Breast epithelium (tissue), 4 donors: ENCODE measurements around the gene RASSF6. TPM values are rescaled to one million over a fixed set of nuclear protein-coding genes. Genes with fewer than 3 reads are reported as not detected.
A peak's percentile ranks its signal among the peaks of the same experiment; 100 is the strongest.

ENCODE experiments used
- DNase-seq, 2 donors: peaks; one replicate each; pipeline ENCODE4 v3.0.0-alpha.2; 2019; ENCODE audit warnings: low spot score in 2 of 2
- H3K27ac ChIP-seq, 2 donors: fragments of 200-600 bp; sonication (generic) in 1 of 2; one replicate each; pipeline ENCODE4 v1.5.1; 2016 to 2019; ENCODE audit warnings: mild to moderate bottlenecking in 1 of 2
- H3K27me3 ChIP-seq, 2 donors: fragments of 200-600 bp; sonication (generic) in 1 of 2; one replicate each; pipeline versions ENCODE4 v1.5.1 to v1.6.0; 2017 to 2019; ENCODE audit warnings: control low read depth in 1 of 2, mild to moderate bottlenecking in 1 of 2
- H3K36me3 ChIP-seq: fragments of 200-600 bp; one replicate; pipeline ENCODE4 v1.5.1; 2019
- H3K4me1 ChIP-seq, 2 donors: fragments of 200-600 bp; sonication (generic); one replicate each; pipeline ENCODE4 v1.5.1; 2016 to 2019; ENCODE audit warnings: control low read depth in 1 of 2
- H3K4me3 ChIP-seq, 3 donors: fragments of 200-600 bp; sonication (generic); 1 replicate in 2 of 3; 2 replicates in 1 of 3; pipeline ENCODE4 v1.5.1; 2016 to 2019; ENCODE audit warnings: mild to moderate bottlenecking in 3 of 3, moderate library complexity in 2 of 3
- H3K9me3 ChIP-seq, 2 donors: fragments of 200-600 bp; sonication (generic) in 1 of 2; one replicate each; pipeline ENCODE4 v1.5.1; 2016 to 2019; ENCODE audit warnings: control low read depth in 1 of 2
- CTCF ChIP-seq, 3 donors: fragments of 450-650 bp; IDR thresholded peaks; one replicate each; pipeline ENCODE4 v1.5.1; 2016 to 2017; ENCODE audit warnings: antibody characterized with exemption in 3 of 3, mild to moderate bottlenecking in 3 of 3, moderate library complexity in 3 of 3
- POLR2A ChIP-seq: fragments of 450-650 bp; IDR thresholded peaks from one replicate; pipeline ENCODE4 v1.6.1; 2016; ENCODE audit warnings: antibody characterized with exemption, mild to moderate bottlenecking, moderate library complexity
- POLR2AphosphoS5 ChIP-seq, 3 donors: sonication (generic); formaldehyde crosslinking; IDR thresholded peaks; one replicate each; pipeline ENCODE4 v1.6.1; 2017; ENCODE audit warnings: antibody characterized with exemption in 3 of 3
- intact Hi-C: fragments of 100-400 bp; cut with DNase I; formaldehyde crosslinking; loops from one replicate; pipeline ENCODE4 v1.15.1; 2023; ENCODE audit warnings: low total_unique reads
- total RNA-seq, 3 donors: library from RNA; depleted of rRNA; stranded (reverse); fragments of >200 nt; gene quantifications; one replicate each; pipeline ENCODE4 v1.1.0, GENCODE V29; 2016

The RASSF6 gene
- total RNA-seq, 3 donors from 2014 or later = 4.6 to 11.7 TPM; not detected in 1

- Histone ChIP-seq H3K36me3 (no peaks in the 10 kb centered on the region), H3K9me3 (no peaks in the 10 kb centered on the region), H3K4me3 (no peak overlapping the region), H3K4me1 (peaks cover 0 to 8% of the 10 kb centered on the region in 2 donors), H3K27me3 (no peaks in the 10 kb centered on the region), H3K27ac (peak overlapping the region; percentile 10 to 59)
- intact Hi-C loops = no loop called here
- DNase-seq = no peak
- TF ChIP-seq POLR2A = no peak
- TF ChIP-seq POLR2AphosphoS5 (IDR thresholded peaks at IDR 0.05) = no peak
- TF ChIP-seq CTCF (IDR thresholded peaks at IDR 0.05) = no peak
Measured at GRCh38 chr4:73613130-73613529, 7.1 kb downstream of the RASSF6 start.

GRCh38 chr4:73612032-73612431 is 8.2 kb downstream of the RASSF6 start:
- TF ChIP-seq POLR2A (no peak), POLR2AphosphoS5 (IDR thresholded peaks at IDR 0.05) (no peak), CTCF (IDR thresholded peaks at IDR 0.05) (no peak)
- Histone ChIP-seq H3K27me3 (no peaks in the 10 kb centered on the region), H3K9me3 (no peaks in the 10 kb centered on the region), H3K4me1 (peaks cover 0 to 8% of the 10 kb centered on the region in 2 donors), H3K4me3 (no peak overlapping the region), H3K27ac (peak overlapping the region in 1 of 2 donors; percentile 68), H3K36me3 (no peaks in the 10 kb centered on the region)
- DNase-seq = no peak
- intact Hi-C loops = no loop called here

GRCh38 chr4:73609706-73610105 is 10.5 kb downstream of the RASSF6 start:
- Histone ChIP-seq H3K9me3 (no peaks in the 10 kb centered on the region), H3K27ac (peak overlapping the region; percentile 62 to 68), H3K36me3 (no peaks in the 10 kb centered on the region), H3K4me1 (peaks cover 0 to 8% of the 10 kb centered on the region in 2 donors), H3K4me3 (no peak overlapping the region), H3K27me3 (no peaks in the 10 kb centered on the region)
- DNase-seq = no peak
- intact Hi-C loops = no loop called here
- TF ChIP-seq POLR2A (no peak), POLR2AphosphoS5 (IDR thresholded peaks at IDR 0.05) (no peak), CTCF (IDR thresholded peaks at IDR 0.05) (no peak)

- TF ChIP-seq CTCF (IDR thresholded peaks at IDR 0.05) = no peak
- TF ChIP-seq POLR2A = no peak
- no peak for TF ChIP-seq POLR2AphosphoS5 (IDR thresholded peaks at IDR 0.05)
- Histone ChIP-seq H3K27me3 (no peaks in the 10 kb centered on the region), H3K9me3 (no peaks in the 10 kb centered on the region), H3K36me3 (no peaks in the 10 kb centered on the region), H3K27ac (peak overlapping the region; percentile 62 to 68), H3K4me3 (no peak overlapping the region), H3K4me1 (peaks cover 0 to 11% of the 10 kb centered on the region in 2 donors)
- intact Hi-C loops = no loop called here
- DNase-seq = peak in 1 of 2 donors; percentile 45
Measured at GRCh38 chr4:73608689-73609594, 11.3 kb downstream of the RASSF6 start.

- Histone ChIP-seq H3K36me3 (no peaks in the 10 kb centered on the region), H3K4me1 (peaks cover 0 to 17% of the 10 kb centered on the region in 2 donors), H3K27me3 (no peaks in the 10 kb centered on the region), H3K9me3 (no peaks in the 10 kb centered on the region), H3K27ac (peak overlapping the region; percentile 60 to 68), H3K4me3 (no peak overlapping the region)
- TF ChIP-seq POLR2AphosphoS5 (IDR thresholded peaks at IDR 0.05) (no peak), POLR2A (no peak), CTCF (IDR thresholded peaks at IDR 0.05) (no peak)
- no peak for DNase-seq
- intact Hi-C loops = no loop called here
Measured at GRCh38 chr4:73607375-73608033, 12.7 kb downstream of the RASSF6 start.
